GM20431 (cell line): ENCODE data around the gene CES5A.
"Not testable (repeated sequence)": the region's sequence is repeated elsewhere in the genome, so short reads cannot be mapped to it uniquely, and the experiment has no call there.

Source experiments
- in situ Hi-C: fragments of 300-500 bp; cut with MseI, MboI; formaldehyde crosslinking; loops from one replicate; pipeline ENCODE4 v1.15.0; 2020; ENCODE audit warnings: low sequenced_read_pairs; ENCODE audit not compliant: unreplicated experiment

The CES5A gene

GRCh38 chr16:55809851-55810250, 65.3 kb downstream of the CES5A start:
- in situ Hi-C loops, result no loop called here

DNA sequence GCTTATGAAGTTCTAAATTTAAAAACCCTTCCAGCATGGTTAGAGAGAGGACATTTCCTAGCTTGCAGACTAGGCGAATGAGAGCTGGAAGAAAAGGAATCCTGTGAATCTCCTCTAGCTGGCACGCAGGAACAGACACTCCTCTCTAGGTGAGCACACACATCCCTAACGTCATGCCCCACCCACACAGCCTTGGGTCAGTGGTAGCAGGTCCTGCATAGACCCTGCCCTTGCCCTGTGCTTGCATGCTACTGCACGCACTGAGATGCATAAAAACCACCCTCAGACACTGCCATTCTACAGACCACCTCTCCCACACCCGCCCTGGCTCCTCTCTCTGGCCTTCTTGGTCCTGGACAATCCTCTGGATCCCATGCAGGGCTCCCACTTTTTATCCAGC, 65.8 kb downstream of the CES5A start:
- in situ Hi-C loops, result no loop called here

DNA sequence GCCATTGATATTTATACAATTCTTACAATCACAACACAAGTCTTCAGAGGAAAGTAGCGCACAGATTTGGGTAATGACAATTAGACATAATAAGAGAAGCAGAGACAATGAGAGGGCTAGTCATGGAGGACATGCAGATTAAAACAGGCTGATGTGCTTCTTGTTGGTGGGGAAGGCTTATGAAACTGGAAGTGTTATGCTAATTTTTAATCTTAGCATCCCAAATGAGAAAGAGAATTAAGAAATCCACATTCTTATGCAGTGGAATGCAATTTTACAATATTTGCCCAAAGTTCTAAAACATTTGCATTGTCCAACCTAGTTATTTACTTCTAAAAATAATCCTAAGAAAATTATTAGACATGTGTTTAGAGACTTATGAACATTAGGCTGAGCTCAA, 66.9 kb downstream of the CES5A start:
- in situ Hi-C loops, result not testable (repeated sequence)

DNA sequence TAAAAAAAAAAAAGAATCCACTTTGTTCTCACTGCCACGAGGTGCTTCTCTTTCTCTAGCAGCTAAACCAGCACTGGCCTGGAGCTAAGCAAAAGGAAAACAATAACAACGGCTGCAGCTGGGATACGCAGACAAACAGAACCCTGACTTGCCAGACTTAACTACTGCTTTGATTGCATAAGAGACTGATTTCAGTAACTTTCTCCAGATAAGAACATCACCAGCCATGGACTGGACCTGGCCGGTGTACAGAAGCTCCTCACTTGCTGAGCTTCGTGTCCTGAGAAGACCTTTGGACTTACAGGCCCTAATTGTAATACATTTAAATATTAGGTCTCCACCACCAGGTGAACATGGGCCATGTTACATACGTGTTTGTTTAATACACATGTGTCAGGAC, 70.1 kb downstream of the CES5A start:
- in situ Hi-C loops, result not testable (repeated sequence)

DNA sequence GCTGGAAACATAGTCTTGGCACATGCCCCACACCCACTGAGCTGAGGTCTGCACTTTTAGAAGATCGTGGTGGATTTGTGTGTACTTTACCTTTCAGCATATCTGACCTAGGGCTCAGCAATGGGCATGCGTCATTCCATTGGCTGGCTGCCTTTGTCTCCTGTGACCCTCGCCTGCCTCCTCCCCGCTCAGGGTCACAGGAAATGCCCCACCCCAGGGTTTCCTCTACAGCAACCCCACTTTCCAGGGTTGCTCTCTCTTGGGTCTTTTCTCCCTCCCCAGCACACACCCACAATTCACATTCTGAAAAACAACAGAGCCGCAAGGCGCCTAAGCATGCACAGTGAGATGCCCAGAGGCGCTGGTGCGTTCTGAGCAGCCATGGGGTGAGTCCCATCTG, 71.5 kb downstream of the CES5A start:
- in situ Hi-C loops, result not testable (repeated sequence)
